HepG2 (cell line): ENCODE data around the gene NPBWR2. TPM values are rescaled to one million over a fixed set of nuclear protein-coding genes. Genes with fewer than 3 reads are reported as not detected.
A peak's percentile ranks its signal among the peaks of the same experiment; 100 is the strongest.

Experiments used
- BCL3 ChIP-seq: sonication (generic); formaldehyde crosslinking; IDR thresholded peaks from 2 replicates; pipeline ENCODE4 v1.5.1; 2020; ENCODE audit warnings: mild to moderate bottlenecking, missing genetic modification reagents, moderate library complexity
- HOMEZ ChIP-seq: IDR thresholded peaks from 2 replicates; pipeline ENCODE4 v1.6.1; 2016; ENCODE audit warnings: low read depth
- IKZF5 ChIP-seq: IDR thresholded peaks from 2 replicates; pipeline ENCODE4 v1.6.1; 2018; ENCODE audit warnings: missing genetic modification reagents, mild to moderate bottlenecking, missing compliant biosample characterization
- NFE2L1 ChIP-seq: sonication (generic); formaldehyde crosslinking; IDR thresholded peaks from 2 replicates; pipeline ENCODE4 v1.4.0; 2020; ENCODE audit warnings: missing genetic modification reagents, mild to moderate bottlenecking, borderline replicate concordance
- RNF2 ChIP-seq: fragments of 450-650 bp; conservative IDR thresholded peaks from 2 replicates; pipeline ENCODE4 v1.6.1; 2016; ENCODE audit warnings: low read depth
- SKI ChIP-seq: fragments of 450-650 bp; IDR thresholded peaks from one replicate; pipeline ENCODE4 v1.6.1; 2018; ENCODE audit warnings: mild to moderate bottlenecking; ENCODE audit not compliant: partially characterized antibody
- ZBTB46 ChIP-seq: sonication (generic); formaldehyde crosslinking; IDR thresholded peaks from 2 replicates; pipeline ENCODE4 v1.4.0; 2020; ENCODE audit warnings: mild to moderate bottlenecking, missing genetic modification reagents, borderline replicate concordance
- ZNF232 ChIP-seq: sonication (generic); formaldehyde crosslinking; IDR thresholded peaks from 2 replicates; pipeline ENCODE4 v1.4.0; 2020; ENCODE audit warnings: missing genetic modification reagents, borderline replicate concordance
- ZNF343 ChIP-seq: sonication (generic); formaldehyde crosslinking; IDR thresholded peaks from 2 replicates; pipeline ENCODE4 v1.4.0; 2020; ENCODE audit warnings: mild to moderate bottlenecking, missing genetic modification reagents
- ZNF503 ChIP-seq: sonication (generic); formaldehyde crosslinking; IDR thresholded peaks from 2 replicates; pipeline ENCODE4 v1.4.0; 2020; ENCODE audit warnings: missing genetic modification reagents
- ZNF512B ChIP-seq: sonication (generic); formaldehyde crosslinking; IDR thresholded peaks from 2 replicates; pipeline ENCODE4 v1.5.1; 2020; ENCODE audit warnings: missing genetic modification reagents, mild to moderate bottlenecking, borderline replicate concordance
- ZNF580 ChIP-seq: IDR thresholded peaks from 2 replicates; pipeline ENCODE4 v1.6.1; 2016; ENCODE audit warnings: low read depth, borderline replicate concordance
- ZNF616 ChIP-seq: sonication (generic); formaldehyde crosslinking; IDR thresholded peaks from 2 replicates; pipeline ENCODE4 v1.5.0; 2020; ENCODE audit warnings: low read depth, mild to moderate bottlenecking, missing genetic modification reagents
- ZNF788 ChIP-seq: sonication (generic); formaldehyde crosslinking; IDR thresholded peaks from 2 replicates; pipeline ENCODE4 v1.5.0; 2020; ENCODE audit warnings: mild to moderate bottlenecking, missing genetic modification reagents, borderline replicate concordance
- ZNF816 ChIP-seq: sonication (generic); formaldehyde crosslinking; IDR thresholded peaks from 2 replicates; pipeline ENCODE4 v1.8.0; 2022; ENCODE audit warnings: missing genetic modification reagents, mild to moderate bottlenecking, borderline replicate concordance
- ZNF83 ChIP-seq: sonication (generic); formaldehyde crosslinking; IDR thresholded peaks from 2 replicates; pipeline ENCODE4 v1.4.0; 2020; ENCODE audit warnings: missing genetic modification reagents, mild to moderate bottlenecking, borderline replicate concordance
- polyA plus RNA-seq, 8 experiments: library from polyadenylated mRNA; depleted of rRNA in 3 of 8; stranded (reverse) in 7 of 8; unstranded in 1 of 8; fragments of >200 nt; fragmentation: Illumina TruSeq in 4 of 8; extraction: Trizol in 4 of 8; gene quantifications; 2 replicates each; pipeline versions ENCODE4 v1.2.1 to v1.2.3, GENCODE V29; 2011 to 2016; ENCODE audit warnings: low read depth in 4 of 8, missing spikeins in 1 of 8, mixed read lengths in 1 of 8; ENCODE audit not compliant: insufficient read depth in 1 of 8
- total RNA-seq, 5 experiments: library from RNA; depleted of rRNA; stranded (reverse); fragments of >200 nt; fragmentation: Illumina TruSeq; extraction: Trizol; gene quantifications; 2 replicates each; pipeline ENCODE4 v1.2.3, GENCODE V29; 2016; ENCODE audit warnings: low read depth in 1 of 5

The NPBWR2 gene
- total and polyA plus RNA-seq, 2 of the 13 experiments (the other 11 are each of a cell fraction or from before 2014, with no cell fraction given): not detected

- 0 out of 2 replicates have a peak, but pooled peaks have one; percentile 8 for TF ChIP-seq ZNF788
- 0 out of 2 replicates have a peak, but pooled peaks have one; percentile 55 for TF ChIP-seq ZNF343 (CRISPR knock-in tag)
- no peak for TF ChIP-seq RNF2
- TF ChIP-seq BCL3 (CRISPR knock-in tag): no peak
- 0 out of 2 replicates have a peak, but pooled peaks have one; percentile 57 for TF ChIP-seq ZNF816
- TF ChIP-seq ZNF616 (CRISPR knock-in tag): peak; percentile 86
- TF ChIP-seq IKZF5 (CRISPR knock-in tag): peak; percentile 16; the same call in 1 of the 2 replicates
- no peak for TF ChIP-seq ZNF83 (CRISPR knock-in tag)
- TF ChIP-seq ZNF232 (CRISPR knock-in tag): no peak
- TF ChIP-seq ZBTB46: 0 out of 2 replicates have a peak, but pooled peaks have one; percentile 92
- TF ChIP-seq HOMEZ (CRISPR knock-in tag): peak; percentile 4; the same call in 1 of the 2 replicates
- no peak; the same call in 1 of the 2 replicates for TF ChIP-seq ZNF580 (CRISPR knock-in tag)
- peak; percentile 46 for TF ChIP-seq SKI
- peak; percentile 83; the same call in 1 of the 2 replicates for TF ChIP-seq NFE2L1 (CRISPR knock-in tag)
- TF ChIP-seq ZNF503: no peak
- no peak for TF ChIP-seq ZNF512B
Measured at GRCh38 chr20:64064145-64064698, 43.1 kb downstream of the NPBWR2 start (continued).
